Measurements from ENCODE around the gene COL4A4.

DNA sequence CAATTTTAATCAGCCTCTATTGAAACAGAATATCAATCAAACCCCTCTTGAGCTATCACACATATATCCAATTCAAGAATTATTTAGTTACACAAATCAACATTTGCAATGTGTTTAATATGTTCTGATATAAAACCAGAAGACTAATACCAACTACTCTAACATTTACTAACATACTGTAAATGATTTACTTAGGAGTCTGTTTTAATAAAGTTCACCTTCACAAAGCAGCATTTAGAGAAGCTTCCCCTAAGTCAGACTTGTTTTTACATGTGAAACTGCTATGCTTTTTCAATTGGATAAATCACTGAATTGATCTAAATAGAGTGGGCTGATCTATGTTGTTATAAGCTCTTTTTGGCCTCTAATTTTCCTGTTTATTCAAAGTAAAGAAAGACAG is 18.8 kb upstream of the COL4A4 start:
- TF ChIP-seq, protein P1, sequence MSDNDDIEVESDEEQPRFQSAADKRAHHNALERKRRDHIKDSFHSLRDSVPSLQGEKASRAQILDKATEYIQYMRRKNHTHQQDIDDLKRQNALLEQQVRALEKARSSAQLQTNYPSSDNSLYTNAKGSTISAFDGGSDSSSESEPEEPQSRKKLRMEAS (IDR thresholded peaks at IDR 0.05; ENCODE audit: insufficient read depth, insufficient read length), result no peak
- TF ChIP-seq POLR2AphosphoS5 (IDR thresholded peaks at IDR 0.05; ENCODE audit: insufficient read depth, low read depth, low read length), result no peak
- TF ChIP-seq, protein P2, sequence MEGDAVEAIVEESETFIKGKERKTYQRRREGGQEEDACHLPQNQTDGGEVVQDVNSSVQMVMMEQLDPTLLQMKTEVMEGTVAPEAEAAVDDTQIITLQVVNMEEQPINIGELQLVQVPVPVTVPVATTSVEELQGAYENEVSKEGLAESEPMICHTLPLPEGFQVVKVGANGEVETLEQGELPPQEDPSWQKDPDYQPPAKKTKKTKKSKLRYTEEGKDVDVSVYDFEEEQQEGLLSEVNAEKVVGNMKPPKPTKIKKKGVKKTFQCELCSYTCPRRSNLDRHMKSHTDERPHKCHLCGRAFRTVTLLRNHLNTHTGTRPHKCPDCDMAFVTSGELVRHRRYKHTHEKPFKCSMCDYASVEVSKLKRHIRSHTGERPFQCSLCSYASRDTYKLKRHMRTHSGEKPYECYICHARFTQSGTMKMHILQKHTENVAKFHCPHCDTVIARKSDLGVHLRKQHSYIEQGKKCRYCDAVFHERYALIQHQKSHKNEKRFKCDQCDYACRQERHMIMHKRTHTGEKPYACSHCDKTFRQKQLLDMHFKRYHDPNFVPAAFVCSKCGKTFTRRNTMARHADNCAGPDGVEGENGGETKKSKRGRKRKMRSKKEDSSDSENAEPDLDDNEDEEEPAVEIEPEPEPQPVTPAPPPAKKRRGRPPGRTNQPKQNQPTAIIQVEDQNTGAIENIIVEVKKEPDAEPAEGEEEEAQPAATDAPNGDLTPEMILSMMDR (IDR thresholded peaks at IDR 0.05; ENCODE audit: extremely low read depth in 1 of 2, insufficient read depth in 1 of 2, low read depth in 1 of 2, low read length in 2 of 2), result no peak
- no peak for TF ChIP-seq POLR2A (IDR thresholded peaks at IDR 0.05; ENCODE audit: low read depth, low read length)
